ENCODE data around the gene ADGRG7.
A peak's percentile ranks its signal among the peaks of the same experiment; 100 is the strongest.

The ADGRG7 gene

GRCh38 chr3:100698736-100699135, 89.3 kb downstream of the ADGRG7 start:
- DNase-seq (ENCODE audit: low spot score), result no peak

- DNase-seq (ENCODE audit: low spot score), result no peak
These were observed 91.3 kb downstream of the ADGRG7 start for GRCh38 chr3:100700708-100701107.

- DNase-seq (ENCODE audit: low spot score), result no peak
These were observed 92.9 kb downstream of the ADGRG7 start for GRCh38 chr3:100702082-100702979.

GRCh38 chr3:100702980-100703345, 93.6 kb downstream of the ADGRG7 start:
- DNase-seq (ENCODE audit: low spot score), result no peak

- DNase-seq (ENCODE audit: low spot score), result no peak
These were observed 94.5 kb downstream of the ADGRG7 start for GRCh38 chr3:100703865-100704264.

- DNase-seq (ENCODE audit: low spot score), result no peak
These were observed 97.0 kb downstream of the ADGRG7 start for GRCh38 chr3:100706365-100706764.

- no peak for DNase-seq (ENCODE audit: low spot score)
These were observed 99.2 kb downstream of the ADGRG7 start for GRCh38 chr3:100708644-100708988.

- DNase-seq (ENCODE audit: low spot score), result peak; percentile 99
These were observed 99.8 kb downstream of the ADGRG7 start, which contains the start of gene TFG for GRCh38 chr3:100708989-100709841. Gene TFG, plus strand, starts transcription at chr3:100709494. Its CDS starts 4,192 bp downstream, at chr3:100713686.

- DNase-seq (ENCODE audit: low spot score), result peak; percentile 51
These were observed 100.5 kb downstream of the ADGRG7 start for GRCh38 chr3:100709842-100710260.

GRCh38 chr3:100710261-100710968, 101.0 kb downstream of the ADGRG7 start:
- peak; percentile 71 for DNase-seq (ENCODE audit: low spot score)

- no peak for DNase-seq (ENCODE audit: low spot score)
These were observed 105.8 kb downstream of the ADGRG7 start for GRCh38 chr3:100715176-100715575.

GRCh38 chr3:100717063-100717462, 107.7 kb downstream of the ADGRG7 start:
- DNase-seq (ENCODE audit: low spot score), result no peak

- no peak for DNase-seq (ENCODE audit: low spot score)
These were observed 108.5 kb downstream of the ADGRG7 start for GRCh38 chr3:100717637-100718487.

GRCh38 chr3:100719136-100719535, 109.7 kb downstream of the ADGRG7 start:
- DNase-seq (ENCODE audit: low spot score), result no peak

GRCh38 chr3:100720426-100720825, 111.0 kb downstream of the ADGRG7 start:
- DNase-seq (ENCODE audit: low spot score), result no peak

GRCh38 chr3:100725935-100726513, 116.6 kb downstream of the ADGRG7 start:
- no peak for DNase-seq (ENCODE audit: low spot score)

GRCh38 chr3:100726706-100727105, 117.3 kb downstream of the ADGRG7 start:
- DNase-seq (ENCODE audit: low spot score), result no peak

- DNase-seq (ENCODE audit: low spot score), result no peak
These were observed 121.1 kb downstream of the ADGRG7 start for GRCh38 chr3:100730524-100730923.

- DNase-seq (ENCODE audit: low spot score), result no peak
These were observed 123.0 kb downstream of the ADGRG7 start for GRCh38 chr3:100732435-100732834.

- peak; percentile 9 for DNase-seq (ENCODE audit: low spot score)
These were observed 127.9 kb downstream of the ADGRG7 start for GRCh38 chr3:100737334-100737733.

- DNase-seq (ENCODE audit: low spot score), result no peak
These were observed 130.8 kb downstream of the ADGRG7 start for GRCh38 chr3:100740207-100740606.
